GM15510 (cell line): ENCODE results near the gene MS4A3.

Source experiments
- POLR2A ChIP-seq: IDR thresholded peaks from 3 replicates; pipeline ENCODE4 v1.6.1; 2011; ENCODE audit warnings: borderline replicate concordance; ENCODE audit not compliant: insufficient read length; ENCODE audit errors: extremely low read depth

The MS4A3 gene

GRCh38 chr11:60085909-60086308 is 29.4 kb downstream of the MS4A3 start:
- no peak for TF ChIP-seq POLR2A

- TF ChIP-seq POLR2A, result no peak
Measured at GRCh38 chr11:60087239-60087638, 30.8 kb downstream of the MS4A3 start.

GRCh38 chr11:60088364-60088763 is 31.9 kb downstream of the MS4A3 start, which contains the start of gene MS4A2:
Gene MS4A2, plus strand, starts transcription at chr11:60088664. Its CDS starts 102 bp downstream, at chr11:60088766.
- TF ChIP-seq POLR2A, result no peak

GRCh38 chr11:60095477-60096120 is 39.1 kb downstream of the MS4A3 start:
- TF ChIP-seq POLR2A, result no peak

GRCh38 chr11:60097189-60097588 is 40.7 kb downstream of the MS4A3 start:
- TF ChIP-seq POLR2A, result no peak

- no peak for TF ChIP-seq POLR2A
Measured at GRCh38 chr11:60098508-60098907, 42.0 kb downstream of the MS4A3 start.

- no peak for TF ChIP-seq POLR2A
Measured at GRCh38 chr11:60100516-60100915, 44.1 kb downstream of the MS4A3 start.

GRCh38 chr11:60111793-60112192 is 55.3 kb downstream of the MS4A3 start:
- TF ChIP-seq POLR2A, result no peak

- no peak for TF ChIP-seq POLR2A
Measured at GRCh38 chr11:60116996-60117790, 60.7 kb downstream of the MS4A3 start.

GRCh38 chr11:60118338-60118737 is 61.9 kb downstream of the MS4A3 start:
- TF ChIP-seq POLR2A, result no peak

GRCh38 chr11:60119710-60120109 is 63.2 kb downstream of the MS4A3 start:
- no peak for TF ChIP-seq POLR2A
